HG03280 (cell line): Measurements from ENCODE around the gene GABRA6.
"Not testable (repeated sequence)": the region's sequence is repeated elsewhere in the genome, so short reads cannot be mapped to it uniquely, and the experiment has no call there.

Source experiments
- ATAC-seq: cut with Tn5 transposase; IDR thresholded peaks from one replicate; pipeline ENCODE4 v1.9.1; 2021; ENCODE audit warnings: mild to moderate bottlenecking, moderate library complexity; ENCODE audit not compliant: unreplicated experiment

GABRA6 gene

GRCh38 chr5:161685461-161685860 lies at the start of gene GABRA6:
Gene GABRA6 (plus strand): TSS chr5:161685721. CDS start chr5:161685990, 269 bp downstream.
- ATAC-seq: no peak

- ATAC-seq: no peak
Observed at GRCh38 chr5:161637591-161637990, 47.9 kb upstream of the GABRA6 start.

- ATAC-seq: no peak
Observed at GRCh38 chr5:161641444-161641843, 44.1 kb upstream of the GABRA6 start.

GRCh38 chr5:161645264-161645663 lies 40.3 kb upstream of the GABRA6 start:
- ATAC-seq: no peak

- not testable (repeated sequence) for ATAC-seq
Observed at GRCh38 chr5:161651926-161652325, 33.6 kb upstream of the GABRA6 start.

GRCh38 chr5:161660806-161661205 lies 24.7 kb upstream of the GABRA6 start:
- no peak for ATAC-seq

- ATAC-seq: no peak
Observed at GRCh38 chr5:161663431-161663830, 22.1 kb upstream of the GABRA6 start.

- peak; percentile 75 for ATAC-seq
Observed at GRCh38 chr5:161676103-161676502, 9.4 kb upstream of the GABRA6 start.

- ATAC-seq: no peak
Observed at GRCh38 chr5:161686149-161686548, 628 bp downstream of the GABRA6 start.

- no peak for ATAC-seq
Observed at GRCh38 chr5:161686881-161687280, 1.4 kb downstream of the GABRA6 start.

GRCh38 chr5:161687316-161687715 lies 1.8 kb downstream of the GABRA6 start:
- no peak for ATAC-seq

GRCh38 chr5:161691911-161692310 lies 6.4 kb downstream of the GABRA6 start:
- no peak for ATAC-seq

GRCh38 chr5:161697001-161697400 lies 11.5 kb downstream of the GABRA6 start:
- ATAC-seq: no peak

- no peak for ATAC-seq
Observed at GRCh38 chr5:161700065-161700464, 14.5 kb downstream of the GABRA6 start.

- ATAC-seq: no peak
Observed at GRCh38 chr5:161703528-161703927, 18.0 kb downstream of the GABRA6 start.

- no peak for ATAC-seq
Observed at GRCh38 chr5:161707382-161707781, 21.9 kb downstream of the GABRA6 start.

GRCh38 chr5:161709239-161709638 lies 23.7 kb downstream of the GABRA6 start:
- no peak for ATAC-seq

GRCh38 chr5:161713042-161713441 lies 27.5 kb downstream of the GABRA6 start:
- no peak for ATAC-seq

- no peak for ATAC-seq
Observed at GRCh38 chr5:161719157-161719556, 33.6 kb downstream of the GABRA6 start.

GRCh38 chr5:161720460-161720859 lies 34.9 kb downstream of the GABRA6 start:
- ATAC-seq: no peak

- ATAC-seq: no peak
Observed at GRCh38 chr5:161734741-161735140, 49.2 kb downstream of the GABRA6 start.

GRCh38 chr5:161740433-161740832 lies 54.9 kb downstream of the GABRA6 start:
- ATAC-seq: no peak

GRCh38 chr5:161744276-161744675 lies 58.8 kb downstream of the GABRA6 start:
- no peak for ATAC-seq

GRCh38 chr5:161745392-161745791 lies 59.9 kb downstream of the GABRA6 start:
- ATAC-seq: no peak
